HEK293 (cell line): ENCODE data around the gene S100A10.

Experiments
- BCL11A ChIP-seq: fragments of 450-650 bp; formaldehyde crosslinking; IDR thresholded peaks from 2 replicates; pipeline ENCODE4 v1.5.1; 2016; ENCODE audit warnings: low read depth, missing biosample characterization, missing genetic modification characterization
- CTCF ChIP-seq: fragments of 450-650 bp; formaldehyde crosslinking; IDR thresholded peaks from 2 replicates; pipeline ENCODE4 v1.5.1; 2016; ENCODE audit warnings: missing biosample characterization, missing genetic modification characterization
- MEIS1 ChIP-seq: sonication (generic); formaldehyde crosslinking; IDR thresholded peaks from 2 replicates; pipeline ENCODE4 v1.8.1; 2022; ENCODE audit warnings: missing genetic modification reagents, mild to moderate bottlenecking, borderline replicate concordance
- PRDM4 ChIP-seq: fragments of 450-650 bp; formaldehyde crosslinking; IDR thresholded peaks from 2 replicates; pipeline ENCODE4 v1.5.1; 2017; ENCODE audit warnings: missing biosample characterization, missing genetic modification characterization
- REST ChIP-seq: fragments of 450-650 bp; formaldehyde crosslinking; IDR thresholded peaks from 2 replicates; pipeline ENCODE4 v1.5.1; 2016; ENCODE audit warnings: missing biosample characterization, missing genetic modification characterization
- ZBTB21 ChIP-seq: fragments of 450-650 bp; formaldehyde crosslinking; IDR thresholded peaks from 2 replicates; pipeline ENCODE4 v1.5.1; 2017; ENCODE audit warnings: missing biosample characterization, missing genetic modification characterization
- ZNF132 ChIP-seq: fragments of 450-650 bp; formaldehyde crosslinking; IDR thresholded peaks from 2 replicates; pipeline ENCODE4 v1.5.1; 2017; ENCODE audit warnings: missing biosample characterization, missing genetic modification characterization, borderline replicate concordance
- ZNF174 ChIP-seq: fragments of 450-650 bp; formaldehyde crosslinking; IDR thresholded peaks from 2 replicates; pipeline ENCODE4 v1.5.0; 2017; ENCODE audit warnings: missing biosample characterization, mild to moderate bottlenecking, missing genetic modification characterization
- ZNF184 ChIP-seq: fragments of 450-650 bp; IDR thresholded peaks from 2 replicates; pipeline ENCODE4 v1.5.1; 2018; ENCODE audit warnings: missing biosample characterization, mild to moderate bottlenecking, missing genetic modification characterization
- ZNF274 ChIP-seq, 2 experiments: fragments of 200-500 bp in 1 of 2; fragments of 450-650 bp in 1 of 2; sonication (Bioruptor generic) in 1 of 2; formaldehyde crosslinking in 1 of 2; IDR thresholded peaks; 2 replicates each; pipeline versions ENCODE4 v1.5.1 to v1.6.1; 2014 to 2016; ENCODE audit warnings: borderline replicate concordance in 1 of 2, inconsistent platforms in 1 of 2, low read length in 1 of 2, missing biosample characterization in 1 of 2, missing genetic modification characterization in 1 of 2
- ZNF292 ChIP-seq: fragments of 450-650 bp; formaldehyde crosslinking; IDR thresholded peaks from 2 replicates; pipeline ENCODE4 v1.5.1; 2016; ENCODE audit warnings: low read depth, missing biosample characterization, missing genetic modification characterization, borderline replicate concordance
- ZNF350 ChIP-seq: fragments of 450-650 bp; formaldehyde crosslinking; IDR thresholded peaks from 2 replicates; pipeline ENCODE4 v1.5.0; 2017; ENCODE audit warnings: missing biosample characterization, mild to moderate bottlenecking, missing genetic modification characterization
- ZNF521 ChIP-seq: fragments of 450-650 bp; formaldehyde crosslinking; IDR thresholded peaks from 2 replicates; pipeline ENCODE4 v1.5.1; 2017; ENCODE audit warnings: missing biosample characterization, mild to moderate bottlenecking, missing genetic modification characterization
- ZNF704 ChIP-seq: fragments of 450-650 bp; formaldehyde crosslinking; IDR thresholded peaks from 2 replicates; pipeline ENCODE4 v1.5.1; 2016; ENCODE audit warnings: missing biosample characterization, missing genetic modification characterization

GRCh38 chr1:152039461-152039860 lies 45.8 kb upstream of the S100A10 start:
- no peak for TF ChIP-seq BCL11A (tag by site-specific recombination)
- no peak for TF ChIP-seq ZNF521 (tag by site-specific recombination)
- TF ChIP-seq CTCF (tag by site-specific recombination), result no peak
- TF ChIP-seq ZNF184 (tag by site-specific recombination), result no peak
- no peak for TF ChIP-seq ZNF704 (tag by site-specific recombination)
- TF ChIP-seq ZNF274 (IDR thresholded peaks at IDR 0.05; ENCODE audit: low read length), result no peak
- no peak for TF ChIP-seq ZNF274 (tag by site-specific recombination; IDR thresholded peaks at IDR 0.05; ENCODE audit: borderline replicate concordance)
- TF ChIP-seq ZNF132 (tag by site-specific recombination), result no peak
- no peak for TF ChIP-seq REST
- TF ChIP-seq ZNF350 (tag by site-specific recombination), result no peak
- TF ChIP-seq ZNF292, result no peak
- TF ChIP-seq PRDM4 (tag by site-specific recombination), result no peak
- no peak for TF ChIP-seq MEIS1 (CRISPR knock-in tag)
- no peak for TF ChIP-seq ZBTB21 (tag by site-specific recombination)
- no peak for TF ChIP-seq ZNF174 (tag by site-specific recombination)
